Measurements from ENCODE around the gene PLEKHH3.

PLEKHH3 gene

DNA sequence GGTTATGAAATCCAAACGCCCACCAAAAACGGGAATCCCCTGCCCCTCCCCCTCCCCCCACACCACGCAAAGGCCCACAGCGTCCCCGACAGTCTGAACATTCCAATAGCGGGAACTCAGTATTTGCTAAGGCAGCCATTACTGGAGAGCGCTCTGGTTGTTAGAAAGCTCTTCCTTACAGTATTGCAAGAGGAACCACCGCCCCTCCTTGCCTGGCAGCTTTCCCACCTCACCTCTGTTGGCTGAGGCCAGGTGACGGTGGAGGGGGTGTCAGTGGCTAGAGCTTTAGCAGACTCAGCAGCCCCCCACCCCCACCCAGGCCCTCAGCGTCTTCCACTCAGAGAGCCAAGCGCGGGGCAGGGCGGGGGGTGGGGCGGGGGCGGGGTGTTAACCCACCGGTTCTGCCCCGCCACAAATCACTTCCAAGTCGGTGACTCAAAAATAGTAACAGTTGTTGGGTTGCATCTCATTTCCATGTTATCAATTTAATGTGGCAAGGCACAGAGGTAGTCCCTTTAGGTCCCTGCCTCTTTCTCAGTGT, 2.2 kb upstream of the PLEKHH3 start:
- no peaks in the 10 kb centered on the region for H3K27me3 ChIP-seq
- peaks cover 9% of the 10 kb centered on the region for H3K4me1 ChIP-seq
- DNase-seq = peak; percentile 53
- H3K36me3 ChIP-seq = peaks cover 6% of the 10 kb centered on the region; the same call in 1 of the 2 replicates
- no peaks in the 10 kb centered on the region for H3K9me3 ChIP-seq
- TF ChIP-seq, protein P1, sequence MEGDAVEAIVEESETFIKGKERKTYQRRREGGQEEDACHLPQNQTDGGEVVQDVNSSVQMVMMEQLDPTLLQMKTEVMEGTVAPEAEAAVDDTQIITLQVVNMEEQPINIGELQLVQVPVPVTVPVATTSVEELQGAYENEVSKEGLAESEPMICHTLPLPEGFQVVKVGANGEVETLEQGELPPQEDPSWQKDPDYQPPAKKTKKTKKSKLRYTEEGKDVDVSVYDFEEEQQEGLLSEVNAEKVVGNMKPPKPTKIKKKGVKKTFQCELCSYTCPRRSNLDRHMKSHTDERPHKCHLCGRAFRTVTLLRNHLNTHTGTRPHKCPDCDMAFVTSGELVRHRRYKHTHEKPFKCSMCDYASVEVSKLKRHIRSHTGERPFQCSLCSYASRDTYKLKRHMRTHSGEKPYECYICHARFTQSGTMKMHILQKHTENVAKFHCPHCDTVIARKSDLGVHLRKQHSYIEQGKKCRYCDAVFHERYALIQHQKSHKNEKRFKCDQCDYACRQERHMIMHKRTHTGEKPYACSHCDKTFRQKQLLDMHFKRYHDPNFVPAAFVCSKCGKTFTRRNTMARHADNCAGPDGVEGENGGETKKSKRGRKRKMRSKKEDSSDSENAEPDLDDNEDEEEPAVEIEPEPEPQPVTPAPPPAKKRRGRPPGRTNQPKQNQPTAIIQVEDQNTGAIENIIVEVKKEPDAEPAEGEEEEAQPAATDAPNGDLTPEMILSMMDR (IDR thresholded peaks at IDR 0.05; ENCODE audit: low read depth, low read length) = no peak
- H3K4me3 ChIP-seq (ENCODE audit: low read depth, low read length) = peak overlapping the region; percentile 76

DNA sequence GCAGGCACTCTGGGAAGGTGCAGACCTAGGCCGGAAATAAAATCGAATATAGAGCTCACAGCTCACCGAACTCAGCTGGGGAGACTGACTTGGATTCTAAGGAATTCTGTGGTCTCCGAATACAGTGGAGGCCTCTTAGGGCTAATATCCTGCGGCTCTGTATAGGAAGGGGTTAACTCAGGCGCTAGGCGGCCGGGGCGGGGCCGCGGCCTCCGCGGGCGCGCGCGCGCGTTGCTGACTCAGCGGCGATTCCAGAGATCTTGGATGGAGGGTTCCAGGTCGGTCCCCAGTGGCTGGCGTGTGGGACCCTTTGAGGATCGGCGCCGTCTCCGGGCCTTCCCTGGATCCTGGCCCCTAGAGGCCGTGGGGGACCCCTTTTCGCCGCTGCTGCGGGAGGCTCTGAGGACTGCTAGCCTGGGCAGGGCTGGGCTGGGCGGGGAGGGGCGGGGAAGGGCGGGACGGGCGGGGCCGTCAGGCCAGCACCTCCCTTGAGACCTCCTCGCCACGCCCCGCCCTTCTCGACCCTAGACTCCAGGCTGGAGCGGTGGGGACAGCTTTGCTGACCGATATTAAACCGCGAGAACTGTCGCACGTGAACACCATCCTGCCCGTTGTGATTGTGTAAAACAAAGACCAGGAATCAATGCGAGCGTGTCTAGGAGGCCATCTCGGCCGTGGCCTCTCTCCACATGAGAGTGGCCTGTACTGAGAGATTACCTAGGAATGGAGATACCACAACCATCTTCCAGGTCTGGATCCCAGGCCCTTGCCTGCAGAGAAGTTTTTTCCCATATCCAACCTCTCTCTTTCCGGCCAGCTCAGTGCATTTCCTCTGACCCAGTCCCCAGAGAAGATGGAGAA, 1.4 kb upstream of the PLEKHH3 start:
- TF ChIP-seq, protein P1 (IDR thresholded peaks at IDR 0.05; ENCODE audit: low read depth, low read length) = no peak
- H3K27me3 ChIP-seq = no peaks in the 10 kb centered on the region
- peaks cover 12% of the 10 kb centered on the region for H3K36me3 ChIP-seq
- peaks cover 9% of the 10 kb centered on the region for H3K4me1 ChIP-seq
- H3K4me3 ChIP-seq (ENCODE audit: low read depth, low read length) = peak overlapping the region; percentile 76
- no peaks in the 10 kb centered on the region for H3K9me3 ChIP-seq
- peak; percentile 96 for DNase-seq

DNA sequence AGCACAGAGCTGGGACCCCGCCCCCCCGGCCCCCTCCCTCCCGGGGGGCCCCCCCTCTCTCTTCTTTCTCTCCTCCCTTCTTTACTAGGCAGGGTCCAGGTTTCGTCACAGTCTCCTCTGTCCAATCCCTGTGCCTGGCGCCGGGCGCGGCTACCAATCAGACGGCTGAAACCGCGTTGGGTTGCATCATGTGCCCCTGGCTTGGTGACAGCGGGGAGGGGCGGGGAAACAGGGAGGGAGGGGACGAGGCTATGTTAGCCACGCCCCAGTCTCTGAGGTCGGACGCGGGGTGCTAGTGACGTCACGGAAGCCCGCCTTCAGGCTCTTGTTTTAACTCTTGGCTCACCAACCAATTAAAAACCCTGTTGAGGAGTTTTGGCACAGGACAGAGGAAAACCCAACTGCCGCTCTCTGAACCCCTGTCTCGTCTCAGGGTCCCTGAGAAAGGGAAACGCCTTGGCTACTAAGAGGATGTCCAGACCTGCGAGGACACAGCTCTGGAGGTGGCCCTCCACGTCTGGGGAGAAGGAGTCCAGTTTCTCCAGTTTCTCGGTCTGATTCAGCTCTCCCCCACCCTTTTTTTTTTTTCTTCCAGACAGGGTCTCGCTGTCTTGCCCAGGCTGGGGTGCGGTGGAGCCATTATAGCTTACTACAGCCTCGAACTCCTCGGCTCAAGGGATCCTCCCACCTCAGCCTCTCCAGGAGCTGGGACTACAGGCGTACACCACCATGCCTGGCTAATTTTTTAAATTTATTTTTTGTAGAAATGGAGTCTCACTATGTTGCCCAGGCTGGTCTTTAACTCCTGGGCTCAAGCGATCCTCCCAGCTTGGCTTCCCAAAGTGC, 441 bp upstream of the PLEKHH3 start:
- peak; percentile 100 for DNase-seq
- Histone ChIP-seq H3K4me1 (peaks cover 9% of the 10 kb centered on the region), H3K9me3 (no peaks in the 10 kb centered on the region), H3K27me3 (no peaks in the 10 kb centered on the region), H3K36me3 (peaks cover 20% of the 10 kb centered on the region), H3K4me3 (ENCODE audit: low read depth, low read length) (peak overlapping the region; percentile 97)
- TF ChIP-seq, protein P1 (IDR thresholded peaks at IDR 0.05; ENCODE audit: low read depth, low read length) = no peak

DNA sequence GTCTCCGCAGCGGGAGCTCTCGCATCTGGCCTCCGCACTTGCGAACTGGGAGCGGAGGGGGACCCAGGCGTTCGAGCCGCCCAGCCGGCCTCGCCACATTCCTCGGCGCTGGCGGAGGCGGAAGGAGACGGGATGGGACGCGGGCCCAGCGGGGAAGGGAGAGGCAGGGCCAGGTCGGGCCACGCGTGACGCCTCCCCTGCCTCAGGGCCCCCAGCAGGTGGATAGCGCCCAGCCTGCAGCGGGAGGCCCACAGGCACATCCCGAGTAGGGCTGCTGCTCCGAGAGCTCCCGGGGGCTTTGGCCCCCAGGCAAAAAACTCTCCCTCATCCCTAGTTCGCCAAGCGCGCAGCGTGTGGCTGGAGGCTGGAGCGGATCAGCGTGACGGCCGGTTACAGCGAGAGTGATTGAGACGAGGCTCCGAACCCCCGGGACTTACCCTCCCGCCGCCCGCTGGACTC, 800 bp downstream of the PLEKHH3 start:
- Histone ChIP-seq H3K36me3 (peaks cover 33% of the 10 kb centered on the region), H3K4me3 (ENCODE audit: low read depth, low read length) (peak overlapping the region; percentile 97), H3K4me1 (peaks cover 9% of the 10 kb centered on the region), H3K9me3 (no peaks in the 10 kb centered on the region), H3K27me3 (no peaks in the 10 kb centered on the region)
- peak; percentile 45 for DNase-seq
- TF ChIP-seq, protein P1 (IDR thresholded peaks at IDR 0.05; ENCODE audit: low read depth, low read length) = no peak

DNA sequence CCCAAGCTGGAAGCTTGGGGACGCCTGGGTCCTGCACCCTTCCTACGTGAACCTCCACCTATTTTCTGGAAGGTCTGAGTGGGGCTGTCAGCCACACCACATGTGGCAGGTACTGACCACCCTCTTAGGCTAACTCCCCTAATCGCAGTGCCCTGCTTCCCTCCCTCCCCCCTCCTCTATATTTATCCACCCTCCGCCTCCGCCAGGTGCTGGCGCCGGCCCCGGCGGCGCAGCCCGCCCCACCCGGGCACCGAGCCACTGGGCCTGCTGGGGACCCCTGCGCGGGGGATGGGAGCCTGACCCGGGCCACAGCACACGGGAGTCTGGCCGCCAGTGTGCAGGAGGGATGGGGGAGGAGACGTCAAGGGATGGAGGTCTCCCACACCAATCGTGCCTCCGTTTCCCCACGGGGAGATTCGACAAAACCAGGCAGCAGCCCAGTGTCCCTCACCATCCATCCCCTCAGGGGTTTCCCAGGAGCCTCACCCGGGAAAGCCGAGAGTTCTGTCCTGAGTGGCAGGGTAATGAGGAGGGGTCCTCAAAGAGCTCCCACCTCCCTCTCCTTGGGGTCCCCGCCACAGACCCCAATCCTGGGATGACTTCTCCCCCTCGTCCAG, 1.3 kb downstream of the PLEKHH3 start:
- Histone ChIP-seq H3K4me3 (ENCODE audit: low read depth, low read length) (peak overlapping the region; percentile 97), H3K27me3 (no peaks in the 10 kb centered on the region), H3K36me3 (peaks cover 37% of the 10 kb centered on the region), H3K9me3 (no peaks in the 10 kb centered on the region), H3K4me1 (peaks cover 9% of the 10 kb centered on the region)
- DNase-seq = peak; percentile 63
- TF ChIP-seq, protein P1 (IDR thresholded peaks at IDR 0.05; ENCODE audit: low read depth, low read length) = no peak
